GM18861 (cell line): Measurements from ENCODE around the gene CD80.
A peak's percentile ranks its signal among the peaks of the same experiment; 100 is the strongest.
"Not testable (repeated sequence)": the region's sequence is repeated elsewhere in the genome, so short reads cannot be mapped to it uniquely, and the experiment has no call there.

ENCODE experiments used
- ATAC-seq: cut with Tn5 transposase; IDR thresholded peaks from one replicate; pipeline ENCODE4 v1.9.1; 2021; ENCODE audit not compliant: unreplicated experiment

Gene CD80, protein sequence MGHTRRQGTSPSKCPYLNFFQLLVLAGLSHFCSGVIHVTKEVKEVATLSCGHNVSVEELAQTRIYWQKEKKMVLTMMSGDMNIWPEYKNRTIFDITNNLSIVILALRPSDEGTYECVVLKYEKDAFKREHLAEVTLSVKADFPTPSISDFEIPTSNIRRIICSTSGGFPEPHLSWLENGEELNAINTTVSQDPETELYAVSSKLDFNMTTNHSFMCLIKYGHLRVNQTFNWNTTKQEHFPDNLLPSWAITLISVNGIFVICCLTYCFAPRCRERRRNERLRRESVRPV

DNA sequence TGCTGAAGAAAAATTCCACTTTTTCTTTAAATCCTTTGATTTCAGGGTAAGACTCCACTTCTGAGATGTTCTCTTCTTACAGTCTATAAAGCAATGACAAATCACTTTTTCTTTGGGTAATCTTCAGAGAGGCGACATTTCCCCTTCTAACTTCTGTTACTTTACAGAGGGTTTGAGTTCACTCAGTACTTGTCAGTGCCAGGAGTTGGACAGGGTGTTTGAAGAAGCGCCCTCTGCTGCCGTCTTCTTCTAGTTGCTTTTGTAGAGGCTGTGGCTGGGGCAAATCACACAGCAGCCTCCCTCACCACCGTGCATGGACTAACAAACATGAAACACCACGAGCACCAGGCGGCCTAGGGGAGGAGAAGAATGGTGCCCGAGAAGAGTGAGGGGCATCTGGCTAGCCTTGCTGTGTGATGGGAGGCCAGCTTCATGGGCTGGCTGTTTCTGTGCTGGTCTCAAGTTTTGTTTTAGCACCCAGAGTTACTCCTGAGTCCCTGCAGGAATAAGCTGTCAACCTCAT lies at the start of gene CD80:
CD80 (minus strand) TSS at position 174 of the 523 bp plus-strand sequence. CDS start 1,886 bp downstream, outside the sequence.
- ATAC-seq, result peak; percentile 35

DNA sequence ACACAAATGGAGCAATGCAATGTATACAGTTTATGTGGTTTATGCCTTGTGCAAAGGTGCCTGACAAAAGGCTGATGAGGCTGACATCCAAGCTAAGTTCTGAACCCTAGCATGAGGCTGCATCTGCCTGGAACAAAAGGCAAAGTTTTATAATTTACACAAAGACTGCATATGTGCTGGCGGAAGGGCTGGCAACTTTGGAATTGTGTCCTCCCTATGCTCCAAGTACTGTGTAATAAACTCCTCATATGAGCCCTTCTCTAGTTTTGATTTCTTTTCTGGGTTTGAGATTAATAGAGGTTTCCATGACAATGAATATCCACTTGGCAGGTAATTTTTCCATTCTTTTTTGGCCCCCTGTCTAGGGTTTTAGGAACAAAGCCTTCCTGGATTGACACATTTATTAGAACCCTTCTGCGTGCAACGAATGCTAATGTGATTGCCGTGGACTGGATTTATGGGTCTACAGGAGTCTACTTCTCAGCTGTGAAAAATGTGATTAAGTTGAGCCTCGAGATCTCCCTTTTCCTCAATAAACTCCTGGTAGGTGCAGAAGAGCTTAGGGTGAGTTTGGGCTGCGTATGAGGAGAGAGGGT lies 49.1 kb upstream of the CD80 start:
- ATAC-seq, result no peak

DNA sequence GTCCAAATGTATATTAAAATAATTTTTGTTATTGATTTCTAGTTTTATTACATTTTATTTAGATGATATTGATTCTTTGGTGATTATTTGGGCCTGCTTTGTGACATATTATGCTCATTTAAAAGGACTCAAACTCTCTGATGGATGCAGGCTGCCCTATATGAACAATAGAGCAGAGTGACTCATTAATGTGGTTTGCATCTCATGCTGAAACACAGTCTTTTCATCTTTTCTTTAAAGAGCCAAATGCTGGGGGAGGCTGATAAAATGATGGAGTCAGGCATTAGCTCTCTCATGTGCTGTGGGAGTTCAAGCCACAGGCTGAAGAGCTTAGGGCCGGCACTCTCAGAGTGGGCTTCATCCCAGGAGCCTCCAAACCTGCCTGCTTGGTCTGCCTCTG lies 45.5 kb upstream of the CD80 start:
- no peak for ATAC-seq

DNA sequence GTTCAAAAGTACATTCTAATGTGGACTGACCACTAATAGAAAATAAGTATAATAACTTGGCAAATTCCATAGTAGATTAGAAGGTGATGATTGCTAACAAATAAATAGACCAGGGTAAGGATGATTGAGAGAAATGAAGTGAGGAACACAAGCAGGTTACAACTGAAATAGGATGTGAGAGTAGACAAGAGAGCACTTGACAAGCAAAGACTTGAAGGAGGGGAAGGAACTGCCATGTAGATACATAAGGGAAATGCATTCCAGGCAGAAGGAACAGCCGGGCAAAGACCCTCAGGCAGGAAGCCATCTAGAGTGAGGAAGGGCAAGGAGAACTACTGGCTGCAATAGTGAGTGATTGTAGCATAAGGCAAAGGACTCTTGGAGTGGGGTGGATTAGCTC lies 43.3 kb upstream of the CD80 start:
- ATAC-seq, result no peak

DNA sequence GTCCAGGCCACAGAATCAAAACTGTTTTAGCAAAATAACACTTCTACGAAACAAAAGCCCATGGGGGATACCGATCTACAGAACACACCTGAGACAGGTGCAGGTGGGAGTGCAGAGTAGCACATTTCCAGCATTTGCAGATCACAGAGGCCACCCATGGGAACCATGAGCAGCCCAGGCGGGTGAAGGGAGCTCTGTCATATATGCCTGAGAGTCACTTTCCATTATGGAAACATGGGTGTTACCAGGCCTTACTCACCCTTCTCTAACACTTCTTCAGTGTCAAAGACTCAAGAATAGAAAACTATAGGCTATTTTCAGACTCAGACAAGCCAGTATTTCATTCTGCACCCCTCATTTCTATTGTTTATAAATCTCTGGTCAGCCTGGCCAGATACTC lies 41.7 kb upstream of the CD80 start:
- ATAC-seq, result no peak

DNA sequence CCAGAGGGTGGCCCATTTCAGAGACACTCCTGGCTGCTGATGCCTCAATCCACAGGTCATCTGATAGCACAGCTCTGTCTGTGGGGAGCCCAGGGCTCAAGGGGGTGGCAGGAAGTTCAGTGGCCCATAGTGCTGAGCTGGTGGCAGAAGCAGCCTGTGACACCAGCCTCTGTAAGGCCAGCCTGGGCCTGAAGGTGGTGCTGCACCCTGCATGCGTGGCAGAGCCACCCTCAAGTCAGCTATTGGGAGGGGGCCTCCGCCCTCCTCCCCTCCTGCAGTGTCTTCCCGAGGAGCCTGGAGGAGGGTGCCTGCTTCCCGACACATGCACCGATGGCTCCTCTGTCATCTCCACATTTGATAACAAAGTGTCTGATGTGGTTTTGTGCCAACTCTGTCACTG lies 41.3 kb upstream of the CD80 start:
- ATAC-seq, result peak; percentile 63

DNA sequence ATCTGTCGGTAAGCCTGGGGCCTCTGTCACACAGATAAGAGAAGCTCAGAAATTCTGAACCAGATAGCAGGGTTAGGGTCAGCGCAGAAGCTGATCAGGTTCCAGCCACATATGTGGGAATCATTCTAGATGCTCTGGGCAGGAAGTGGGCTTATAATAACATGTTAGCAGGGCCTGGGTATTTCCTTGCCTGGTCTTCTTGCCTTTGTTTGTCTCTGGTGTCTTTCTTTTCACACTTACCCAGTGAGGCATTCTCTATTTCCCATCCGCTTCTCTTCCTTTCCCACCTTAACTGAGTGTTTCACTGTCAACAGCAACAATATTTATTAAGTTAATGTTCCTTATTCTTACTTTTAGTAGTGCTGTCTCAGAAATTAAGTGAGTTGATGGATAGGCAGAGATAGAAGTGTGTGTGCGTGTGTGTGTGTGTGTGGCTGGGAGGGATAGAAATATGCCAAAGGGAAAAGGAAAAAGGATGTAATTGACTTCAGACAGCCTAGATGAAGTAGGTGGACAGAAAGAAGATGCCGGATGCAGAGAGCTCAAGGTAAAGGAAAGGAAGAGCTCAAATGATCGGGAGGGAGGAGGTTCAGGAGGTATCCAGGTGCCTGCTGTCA lies 40.3 kb upstream of the CD80 start:
- ATAC-seq, result no peak

DNA sequence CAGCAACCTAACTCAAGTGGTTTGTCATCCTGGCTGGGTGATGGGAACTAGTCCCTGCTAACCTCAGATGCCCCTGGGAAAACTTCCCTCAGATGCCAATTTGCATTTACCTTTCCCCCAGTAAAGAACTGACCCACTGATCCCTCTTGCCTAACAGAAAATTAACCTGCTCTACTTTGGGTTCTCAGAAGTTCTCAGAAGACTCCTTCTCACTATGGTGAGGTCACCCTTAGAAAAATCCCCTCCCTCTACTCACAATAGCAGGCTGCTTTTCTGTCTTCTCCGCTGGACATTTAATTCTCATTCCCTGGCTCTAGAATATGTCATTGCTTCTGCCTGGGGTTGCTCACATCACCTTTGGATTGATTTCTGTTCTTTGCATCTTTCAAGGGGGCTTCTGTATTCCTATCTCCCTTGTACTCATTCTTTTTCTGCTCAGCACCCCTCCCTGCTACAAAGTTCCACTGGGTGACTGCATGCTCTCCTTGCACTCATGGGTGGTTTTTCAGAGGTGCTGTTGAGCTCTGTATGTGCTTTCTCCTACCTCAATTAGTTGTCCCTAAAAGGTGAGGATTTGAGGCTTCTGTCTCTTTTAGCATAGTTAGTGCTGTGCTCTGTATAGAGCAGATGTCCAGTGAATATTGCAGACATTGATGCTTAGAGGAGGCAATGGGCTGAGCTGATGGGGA lies 39.1 kb upstream of the CD80 start:
- ATAC-seq, result peak; percentile 44

DNA sequence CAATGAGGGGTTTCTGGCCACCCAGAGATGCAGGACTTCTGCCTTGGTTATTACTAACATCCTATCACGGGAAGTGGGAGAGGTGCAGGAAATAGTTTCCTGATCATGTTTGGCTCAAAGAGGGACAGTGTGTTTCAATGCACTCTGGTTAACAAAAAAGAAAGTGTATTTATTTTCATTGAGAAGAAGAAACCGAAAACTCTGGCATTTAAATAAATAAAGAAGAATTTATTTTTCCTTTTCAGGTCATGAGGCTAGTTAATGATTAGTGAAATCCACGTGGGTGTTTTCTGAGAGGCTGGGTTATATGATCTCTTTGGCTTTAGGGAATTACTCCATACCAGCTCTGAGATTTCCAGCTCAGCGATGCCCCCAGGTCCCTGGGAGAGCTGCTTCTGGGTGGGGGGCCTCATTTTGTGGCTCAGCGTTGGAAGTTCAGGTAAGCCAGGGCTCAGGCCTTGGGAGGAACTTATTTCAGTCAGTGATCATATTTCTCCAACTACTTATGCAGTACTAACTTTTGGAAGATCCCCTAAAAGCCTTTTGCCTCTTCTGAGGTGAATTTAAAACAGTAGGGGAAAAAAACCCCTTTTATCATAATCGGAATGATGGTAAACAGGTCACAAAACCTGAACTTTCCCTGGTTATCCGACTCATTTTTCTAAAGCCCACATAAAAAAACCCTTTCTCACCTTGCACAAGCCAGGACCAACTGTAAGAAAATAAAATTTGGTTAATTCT lies 38.3 kb upstream of the CD80 start, which contains the start of gene PLA1A:
PLA1A (plus strand) TSS at position 338 of the 741 bp plus-strand sequence; CDS start at position 367, 29 bp downstream.
- ATAC-seq, result peak; percentile 8

DNA sequence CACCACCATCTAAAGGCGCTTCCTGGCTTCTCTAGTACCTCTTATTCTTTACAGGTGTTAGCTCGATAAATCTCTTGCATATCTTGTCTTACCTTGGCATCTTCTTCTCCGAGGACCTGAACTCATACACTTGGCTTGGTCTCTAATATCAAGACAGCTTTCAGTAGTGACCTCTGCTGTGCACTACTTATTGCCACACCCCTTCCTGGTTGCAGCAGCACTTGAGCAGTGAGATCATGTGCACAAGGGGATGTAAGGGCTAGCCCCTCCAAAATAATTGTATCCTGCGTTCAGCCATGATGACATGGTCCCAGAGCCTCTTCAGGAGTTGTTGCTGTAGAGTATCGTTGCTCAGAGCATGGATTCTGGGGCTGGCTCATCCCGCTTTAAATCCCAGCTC lies 37.0 kb upstream of the CD80 start:
- ATAC-seq, result no peak

DNA sequence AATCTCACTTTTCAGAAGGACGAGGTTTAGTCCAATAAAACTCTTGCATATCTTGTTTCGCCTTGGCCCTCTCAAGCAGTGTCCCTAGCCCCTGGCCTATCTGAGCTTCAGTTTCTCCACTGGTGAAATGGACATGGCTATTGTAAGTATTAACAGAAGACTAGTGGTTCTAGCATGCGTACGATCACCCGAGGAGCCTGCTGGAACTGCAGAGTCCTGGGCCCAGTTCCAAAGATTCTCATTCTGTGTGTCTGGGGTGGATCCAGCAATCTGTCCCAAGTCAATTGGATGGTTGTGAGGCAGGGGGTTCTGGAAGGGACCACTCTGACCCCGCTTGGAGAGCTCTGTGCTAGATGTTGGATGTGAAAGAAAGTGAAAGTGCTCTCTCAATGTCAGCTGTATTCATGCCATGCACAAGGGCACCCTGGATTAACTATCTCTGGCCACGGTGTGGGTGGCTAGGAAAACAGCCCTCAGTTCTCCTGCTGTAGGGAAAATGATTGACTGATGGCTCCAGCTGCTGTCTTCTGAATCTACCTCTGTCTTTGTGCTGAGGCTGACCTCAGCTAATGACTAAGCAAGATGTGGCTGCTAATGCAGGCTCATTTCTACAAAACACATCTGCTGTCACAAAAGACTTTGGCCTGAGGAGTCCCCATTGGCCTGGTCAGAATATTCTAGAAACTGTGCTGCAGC lies 36.4 kb upstream of the CD80 start:
- no peak for ATAC-seq

DNA sequence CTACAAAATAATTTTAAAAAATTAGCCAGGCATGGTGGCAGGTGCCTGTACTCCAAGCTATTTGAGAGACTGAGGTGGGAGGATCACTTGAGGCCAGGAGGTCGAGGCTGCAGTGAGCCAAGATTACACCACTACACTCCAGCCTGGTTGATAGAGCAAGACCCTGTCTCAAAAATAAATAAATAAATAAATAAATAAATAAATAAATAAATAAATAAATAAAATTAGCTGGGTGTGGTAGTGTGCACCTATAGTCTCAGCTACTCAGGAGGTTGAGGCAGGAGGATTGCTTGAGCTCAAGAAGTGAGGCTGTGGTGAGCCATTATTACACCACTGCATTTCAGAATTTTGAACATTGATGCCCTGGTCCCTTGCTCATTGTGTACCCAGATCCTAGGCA lies 35.5 kb upstream of the CD80 start:
- not testable (repeated sequence) for ATAC-seq

DNA sequence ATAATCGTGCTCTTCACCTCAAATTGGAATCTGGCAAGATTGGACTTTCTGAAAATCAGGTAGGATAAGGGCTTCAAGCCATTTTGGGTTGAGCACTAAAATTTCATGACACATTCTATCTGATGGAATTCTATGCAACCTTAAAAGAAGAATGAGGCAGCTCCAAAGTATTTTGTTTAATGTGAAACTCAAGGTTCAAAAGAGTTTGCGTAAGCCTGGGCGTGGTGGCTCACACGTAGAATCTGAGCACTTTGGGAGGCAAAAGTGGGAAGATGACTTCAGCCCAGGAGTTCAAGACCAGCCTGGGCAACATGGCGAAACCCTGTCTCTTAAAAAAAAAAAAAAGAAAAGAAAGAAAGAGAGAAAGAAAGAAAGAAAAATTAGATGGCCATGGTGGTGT lies 34.7 kb upstream of the CD80 start:
- no peak for ATAC-seq

DNA sequence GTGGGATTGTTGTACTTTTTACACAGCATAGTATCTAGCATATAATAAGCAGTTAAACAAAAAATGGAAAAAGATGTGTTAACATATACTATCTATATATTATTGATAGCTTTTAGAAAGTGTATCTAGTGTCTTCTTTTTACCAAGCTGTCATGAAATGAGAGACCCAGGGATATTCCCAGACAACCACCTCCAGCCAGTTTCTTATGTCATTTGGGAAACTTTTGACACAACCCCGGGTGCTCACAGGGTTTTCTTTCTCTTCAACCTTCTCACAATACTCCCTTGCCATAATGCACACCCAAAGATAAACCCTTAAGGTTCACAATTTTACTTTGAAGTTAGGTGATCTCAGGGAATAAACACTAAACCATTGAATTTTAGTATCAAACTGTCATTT lies 33.4 kb upstream of the CD80 start:
- ATAC-seq, result no peak

DNA sequence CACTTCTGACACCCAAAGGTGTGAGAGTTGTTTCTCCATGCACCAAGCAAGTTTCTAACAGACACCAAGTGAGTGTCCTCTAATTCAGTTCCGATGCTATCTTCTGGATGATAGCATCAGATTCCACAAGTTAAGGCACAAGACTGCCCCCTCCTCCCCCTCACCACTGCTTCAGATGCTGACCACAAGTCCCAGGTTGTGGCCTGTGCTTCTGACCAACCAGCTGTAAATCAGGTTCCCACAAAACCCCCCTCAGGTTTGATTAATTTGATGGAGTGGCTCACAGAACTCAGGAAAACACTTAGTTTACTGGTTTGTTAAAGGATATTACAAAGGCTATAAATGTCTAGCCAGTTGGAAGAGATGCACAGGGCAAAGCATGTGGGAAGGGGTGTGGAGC lies 31.3 kb upstream of the CD80 start:
- no peak for ATAC-seq

DNA sequence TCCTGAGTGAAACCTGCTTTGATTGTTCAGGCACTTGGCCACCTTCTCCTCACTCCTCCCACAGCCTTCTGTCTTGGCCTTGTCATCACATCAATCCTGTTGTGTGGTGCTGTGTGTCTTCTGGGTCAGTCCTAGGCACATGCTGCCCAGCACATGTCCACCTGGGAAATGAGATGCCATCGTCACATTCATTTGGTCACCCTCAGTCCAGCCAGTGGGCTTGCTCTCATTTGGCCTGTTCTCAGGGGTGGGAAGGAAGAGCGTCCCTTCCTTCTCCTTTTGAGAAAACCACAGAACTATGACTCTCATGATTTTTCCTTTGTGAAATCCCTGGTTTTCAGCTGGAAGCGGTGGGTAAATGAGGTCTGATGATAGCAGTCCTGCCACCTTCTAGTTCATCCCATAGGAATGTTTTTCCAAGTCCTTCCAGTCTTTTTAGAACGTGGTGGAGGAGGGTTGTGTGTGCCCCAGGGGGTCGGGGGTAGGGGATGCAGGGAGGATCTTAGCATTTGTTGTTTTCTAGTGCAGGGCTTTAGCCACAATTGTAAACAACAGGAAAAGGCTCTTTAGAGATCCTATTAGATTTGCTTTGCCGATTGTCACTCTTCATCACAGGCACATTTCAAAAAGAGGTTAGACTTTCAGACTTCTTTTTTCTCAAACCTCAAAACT lies 29.8 kb upstream of the CD80 start:
- no peak for ATAC-seq

DNA sequence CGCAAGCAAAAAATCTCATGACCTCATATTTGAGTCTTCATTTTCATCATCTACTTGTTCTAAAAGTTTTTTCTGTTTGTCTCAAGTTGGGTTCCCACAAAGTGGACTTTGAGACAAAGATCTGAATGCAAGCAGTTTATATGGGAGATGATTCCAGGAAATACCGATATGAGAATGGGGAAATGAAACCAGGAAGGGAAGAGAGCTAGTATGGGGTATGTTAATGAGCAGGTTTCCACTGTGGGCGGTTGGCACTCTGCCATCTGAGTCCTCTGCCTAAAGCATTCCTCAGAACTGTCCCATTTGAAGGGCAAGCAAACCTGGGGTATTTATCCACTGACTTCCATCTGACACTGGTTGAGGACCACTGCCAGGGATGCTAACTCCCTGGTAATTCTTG lies 28.7 kb upstream of the CD80 start:
- no peak for ATAC-seq

DNA sequence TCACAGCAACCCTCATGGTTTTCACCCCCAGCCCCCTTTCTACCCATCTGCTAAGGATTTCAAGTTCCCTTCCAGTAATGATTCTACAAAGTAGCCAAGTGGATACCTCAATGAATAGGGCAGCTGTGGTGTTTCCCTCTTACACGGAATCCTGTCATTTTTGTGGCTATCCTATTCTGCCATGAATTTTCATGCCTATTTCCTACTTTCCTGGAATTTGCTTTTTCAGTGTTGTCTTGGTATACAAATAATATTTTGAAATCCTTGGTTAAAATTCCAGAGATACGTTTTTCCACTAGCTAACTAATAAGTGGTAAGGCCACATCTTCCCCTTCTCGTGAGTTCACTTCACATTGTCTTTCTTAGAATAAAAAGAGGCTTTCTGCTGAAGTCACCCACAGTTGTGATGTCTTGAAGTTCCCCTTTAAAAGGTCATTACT lies 27.3 kb upstream of the CD80 start:
- ATAC-seq, result no peak

DNA sequence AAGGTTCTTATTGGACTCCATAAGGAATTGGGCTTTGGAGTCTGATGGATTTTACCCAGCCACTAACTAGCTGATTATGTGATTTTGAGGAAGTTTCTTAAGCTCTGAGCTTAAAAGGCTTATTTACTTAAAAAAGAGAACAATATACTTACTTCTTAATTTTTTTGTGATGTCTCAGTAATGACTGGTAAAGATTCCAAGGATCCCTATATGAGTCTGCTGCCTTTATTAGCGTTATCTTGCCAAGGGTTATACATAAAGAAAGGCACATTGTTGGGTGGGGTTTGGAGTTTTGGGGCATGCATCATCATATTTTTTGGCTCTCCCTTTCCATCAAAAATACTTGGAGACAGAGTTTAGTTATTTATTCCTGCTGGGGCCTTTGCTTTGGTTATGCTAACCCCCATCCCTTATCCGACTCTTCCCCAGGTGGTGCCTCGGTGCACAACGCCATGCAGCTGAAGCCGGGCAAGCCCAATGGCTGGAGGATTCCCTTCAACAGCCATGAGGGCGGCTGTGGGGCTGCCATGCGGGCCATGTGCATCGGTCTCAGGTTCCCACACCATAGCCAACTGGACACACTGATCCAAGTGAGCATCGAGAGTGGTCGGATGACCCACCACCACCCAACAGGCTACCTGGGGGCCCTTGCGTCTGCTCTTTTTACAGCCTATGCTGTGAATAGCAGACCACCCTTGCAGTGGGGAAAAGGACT lies 26.6 kb upstream of the CD80 start:
- no peak for ATAC-seq
